HepG2 (cell line): ENCODE results near the gene MBD4. TPM values are rescaled to one million over a fixed set of nuclear protein-coding genes. Genes with fewer than 3 reads are reported as not detected.

Experiments
- ATAC-seq: fragments of 200-7000 bp; cut with Tn5 transposase; 3 replicates; pipeline ENCODE4 v1.9.1; 2020; ENCODE audit warnings: mild to moderate bottlenecking, moderate library complexity
- BruUV-seq: library from RNA; stranded (reverse); fragments of 400-500 nt; replicated peaks from 2 replicates; lab custom pipeline; 2021; lab: Mats Ljungman, UMichigan
- CTCF ChIA-PET: fragments of 300-600 bp; formaldehyde crosslinking; extraction: SDS; loops from one replicate; lab custom pipeline; 2021; ENCODE audit warnings: low total read pairs, inconsistent platforms, low intra/inter-chr PET ratio; lab: Yijun Ruan, JAX
- POLR2A ChIA-PET: fragments of 350-600 bp; sonication (Branson Sonifier 250); formaldehyde crosslinking; loops from one replicate; lab custom pipeline; 2020; ENCODE audit warnings: antibody characterized with exemption, inconsistent platforms; lab: Yijun Ruan, JAX
- DNase-seq: peaks from one replicate; pipeline ENCODE4 v3.0.0-alpha.2; 2015; ENCODE audit warnings: low spot score
- FAIRE-seq: peaks from 3 replicates; lab custom pipeline; 2011; peaks lifted over from hg19 to GRCh38; lab: Jason Lieb, UNC
- H2AFZ ChIP-seq: one replicate; pipeline ENCODE4 v1.6.1; 2011; ENCODE audit warnings: low read length, inconsistent platforms
- H3K27ac ChIP-seq: fragments of 300-600 bp; 3 replicates; pipeline ENCODE4 v1.8.0; 2011; ENCODE audit warnings: mixed run types, mild to moderate bottlenecking, mixed read lengths, low read length, inconsistent platforms; ENCODE audit not compliant: insufficient read depth; ENCODE audit errors: extremely low read length
- H3K27me3 ChIP-seq, 2 experiments: fragments of 200-600 bp in 1 of 2; 2 replicates in 1 of 2; 3 replicates in 1 of 2; pipeline versions ENCODE4 v1.6.0 to v1.8.0; 2011; ENCODE audit warnings: low read length in 2 of 2, mild to moderate bottlenecking in 2 of 2, moderate library complexity in 2 of 2, inconsistent platforms in 1 of 2; ENCODE audit not compliant: insufficient read depth in 2 of 2, control insufficient read depth in 1 of 2
- H3K36me3 ChIP-seq, 2 experiments: fragments of 200-600 bp in 1 of 2; replicated peaks in 1 of 2; 2 replicates in 1 of 2; 3 replicates in 1 of 2; pipeline versions ENCODE4 v1.5.1 to v1.8.0; 2011; ENCODE audit warnings: low read length in 2 of 2, inconsistent platforms in 1 of 2; ENCODE audit not compliant: insufficient read depth in 2 of 2, control insufficient read depth in 1 of 2
- H3K4me1 ChIP-seq: 2 replicates; pipeline ENCODE4 v1.5.1; 2012; ENCODE audit warnings: low read length, inconsistent platforms; ENCODE audit not compliant: insufficient read depth
- H3K4me2 ChIP-seq: 2 replicates; pipeline ENCODE4 v1.6.0; 2011; ENCODE audit warnings: low read depth, low read length, inconsistent platforms
- H3K4me3 ChIP-seq, 3 experiments: fragments of 200-600 bp in 1 of 3; sonication (generic), shearing (Covaris generic) in 1 of 3; replicated peaks in 1 of 3; 2 replicates each; pipeline ENCODE4 v1.5.1; 2011 to 2016; ENCODE audit warnings: low read length in 3 of 3, inconsistent platforms in 2 of 3, low read depth in 2 of 3, mild to moderate bottlenecking in 2 of 3, control low read depth in 1 of 3, mixed read lengths in 1 of 3; ENCODE audit not compliant: insufficient read depth in 1 of 3
- H3K79me2 ChIP-seq: one replicate; pipeline ENCODE4 v1.6.1; 2011; ENCODE audit warnings: low read length, inconsistent platforms; ENCODE audit not compliant: insufficient read depth
- H3K9ac ChIP-seq: 2 replicates; pipeline ENCODE4 v1.6.0; 2011; ENCODE audit warnings: mild to moderate bottlenecking, low read depth, low read length, inconsistent platforms; ENCODE audit not compliant: insufficient read depth
- H3K9me3 ChIP-seq: 2 replicates; pipeline ENCODE4 v1.5.1; 2012; ENCODE audit warnings: mild to moderate bottlenecking, low read length
- H4K20me1 ChIP-seq: 2 replicates; pipeline ENCODE4 v1.6.0; 2011; ENCODE audit warnings: inconsistent platforms, mild to moderate bottlenecking, low read length, moderate library complexity; ENCODE audit not compliant: insufficient read depth
- CBFB ChIP-seq: sonication (generic); formaldehyde crosslinking; IDR thresholded peaks from 2 replicates; pipeline ENCODE4 v1.4.0; 2020; ENCODE audit warnings: missing genetic modification reagents
- HOXD1 ChIP-seq: sonication (generic); formaldehyde crosslinking; IDR thresholded peaks from 2 replicates; pipeline ENCODE4 v1.5.0; 2020; ENCODE audit warnings: missing genetic modification reagents
- NFE2L1 ChIP-seq: sonication (generic); formaldehyde crosslinking; IDR thresholded peaks from 2 replicates; pipeline ENCODE4 v1.4.0; 2020; ENCODE audit warnings: missing genetic modification reagents, mild to moderate bottlenecking, borderline replicate concordance
- PRMT3 ChIP-seq: sonication (generic); formaldehyde crosslinking; IDR thresholded peaks from 2 replicates; pipeline ENCODE4 v1.8.1; 2022; ENCODE audit warnings: low read depth, mild to moderate bottlenecking, moderate library complexity, missing genetic modification reagents, borderline replicate concordance
- WGBS: methylation state at CpG from one replicate; pipeline ENCODE4 v1.1.6; 2017; ENCODE audit warnings: low lambda C conversion rate; 5-methylcytosine and 5-hydroxymethylcytosine counted together
- in situ Hi-C: cut with HindIII; loops from 2 replicates; pipeline ENCODE4 v1.10.0; 2017; ENCODE audit warnings: low pct_unique_long_range_greater_than_20kb; ENCODE audit not compliant: extremely low pct_ligation_motif_present
- intact Hi-C: fragments of 100-400 bp; cut with micrococcal nuclease; formaldehyde crosslinking; loops from one replicate; pipeline ENCODE4 v1.10.0; 2022; ENCODE audit not compliant: unreplicated experiment
- polyA plus RNA-seq, 8 experiments: library from polyadenylated mRNA; depleted of rRNA in 3 of 8; stranded (reverse) in 7 of 8; unstranded in 1 of 8; fragments of >200 nt; fragmentation: Illumina TruSeq in 4 of 8; extraction: Trizol in 4 of 8; gene quantifications; 2 replicates each; pipeline versions ENCODE4 v1.2.1 to v1.2.3, GENCODE V29; 2011 to 2016; ENCODE audit warnings: low read depth in 4 of 8, missing spikeins in 1 of 8, mixed read lengths in 1 of 8; ENCODE audit not compliant: insufficient read depth in 1 of 8
- total RNA-seq, 5 experiments: library from RNA; depleted of rRNA; stranded (reverse); fragments of >200 nt; fragmentation: Illumina TruSeq; extraction: Trizol; gene quantifications; 2 replicates each; pipeline ENCODE4 v1.2.3, GENCODE V29; 2016; ENCODE audit warnings: low read depth in 1 of 5
- TF ChIP-seq, protein P1 (sequence below): sonication (generic); formaldehyde crosslinking; IDR thresholded peaks from 2 replicates; pipeline ENCODE4 v1.4.0; 2020; ENCODE audit warnings: missing genetic modification reagents, borderline replicate concordance
- TF ChIP-seq, protein P2 (sequence below): sonication (generic); formaldehyde crosslinking; IDR thresholded peaks from 2 replicates; pipeline ENCODE4 v1.5.0; 2020; ENCODE audit warnings: missing genetic modification reagents

The MBD4 gene
- total and polyA plus RNA-seq, 2 of the 13 experiments (the other 11 are each of a cell fraction or from before 2014, with no cell fraction given) = 14.9 to 25.3 TPM

DNA sequence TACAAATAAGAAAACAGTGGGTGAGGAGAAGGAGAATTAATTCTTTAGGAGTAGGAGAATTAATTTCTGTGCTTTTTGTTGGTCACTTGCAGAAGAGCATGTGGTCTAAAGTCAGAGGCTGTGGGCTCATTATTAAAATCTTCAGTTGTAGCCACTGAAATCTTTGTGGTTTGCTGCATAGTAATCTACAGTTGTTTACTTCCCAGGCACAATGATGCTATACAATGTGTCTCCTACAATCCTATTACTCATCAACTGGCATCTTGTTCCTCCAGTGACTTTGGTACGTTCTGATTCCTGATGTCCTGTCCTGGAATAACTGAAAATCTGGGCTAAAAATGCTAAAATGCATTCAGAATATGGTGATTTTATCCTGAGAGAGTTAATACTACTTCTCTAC lies 21.3 kb upstream of the MBD4 start (continued):
- no peak for TF ChIP-seq CBFB (CRISPR knock-in tag)
- no peak for TF ChIP-seq NFE2L1 (CRISPR knock-in tag)
- TF ChIP-seq, protein P1, sequence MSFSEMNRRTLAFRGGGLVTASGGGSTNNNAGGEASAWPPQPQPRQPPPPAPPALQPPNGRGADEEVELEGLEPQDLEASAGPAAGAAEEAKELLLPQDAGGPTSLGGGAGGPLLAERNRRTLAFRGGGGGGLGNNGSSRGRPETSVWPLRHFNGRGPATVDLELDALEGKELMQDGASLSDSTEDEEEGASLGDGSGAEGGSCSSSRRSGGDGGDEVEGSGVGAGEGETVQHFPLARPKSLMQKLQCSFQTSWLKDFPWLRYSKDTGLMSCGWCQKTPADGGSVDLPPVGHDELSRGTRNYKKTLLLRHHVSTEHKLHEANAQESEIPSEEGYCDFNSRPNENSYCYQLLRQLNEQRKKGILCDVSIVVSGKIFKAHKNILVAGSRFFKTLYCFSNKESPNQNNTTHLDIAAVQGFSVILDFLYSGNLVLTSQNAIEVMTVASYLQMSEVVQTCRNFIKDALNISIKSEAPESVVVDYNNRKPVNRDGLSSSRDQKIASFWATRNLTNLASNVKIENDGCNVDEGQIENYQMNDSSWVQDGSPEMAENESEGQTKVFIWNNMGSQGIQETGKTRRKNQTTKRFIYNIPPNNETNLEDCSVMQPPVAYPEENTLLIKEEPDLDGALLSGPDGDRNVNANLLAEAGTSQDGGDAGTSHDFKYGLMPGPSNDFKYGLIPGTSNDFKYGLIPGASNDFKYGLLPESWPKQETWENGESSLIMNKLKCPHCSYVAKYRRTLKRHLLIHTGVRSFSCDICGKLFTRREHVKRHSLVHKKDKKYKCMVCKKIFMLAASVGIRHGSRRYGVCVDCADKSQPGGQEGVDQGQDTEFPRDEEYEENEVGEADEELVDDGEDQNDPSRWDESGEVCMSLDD (CRISPR knock-in tag) = no peak
- no peak for TF ChIP-seq HOXD1 (CRISPR knock-in tag)
- TF ChIP-seq, all 625 proteins: peak for 0

DNA sequence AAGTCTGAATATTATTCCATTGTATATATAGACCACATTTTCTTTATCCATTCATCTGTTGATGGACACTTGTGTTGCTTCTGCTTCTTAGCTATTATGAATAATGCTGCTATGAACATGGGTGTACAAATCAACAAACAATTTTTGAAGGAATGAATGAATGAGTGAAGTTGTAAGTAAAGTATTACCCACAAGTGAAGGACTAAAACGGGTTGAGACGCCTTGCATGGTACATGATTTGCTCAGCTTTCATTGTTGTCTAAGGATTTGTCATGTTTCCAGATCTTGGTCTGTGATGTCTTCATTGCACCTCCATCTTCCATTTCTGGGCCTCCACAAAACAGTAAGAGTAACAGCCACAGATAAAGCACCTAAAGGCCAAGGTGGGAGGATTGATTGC lies 20.8 kb upstream of the MBD4 start:
- in situ Hi-C loops (no loop called here), intact Hi-C loops (no loop called here)
- Histone ChIP-seq H3K9ac (no peak overlapping the region), H3K27ac (no peak overlapping the region), H4K20me1 (no peaks in the 10 kb centered on the region), H3K4me1 (peaks cover 20% of the 10 kb centered on the region), H3K9me3 (no peaks in the 10 kb centered on the region), H3K4me2 (no peak overlapping the region), H2AFZ (no peak overlapping the region), H3K36me3 (peaks cover 0 to 2% of the 10 kb centered on the region in 2 experiments; a peak in 1 of 5 replicates), H3K79me2 (no peaks in the 10 kb centered on the region), H3K27me3 (no peaks in the 10 kb centered on the region), H3K4me3 (no peak overlapping the region)
- FAIRE-seq = no peak
- DNase-seq = no peak
- 76% methylated on average over 2 of the region's 2 CpGs for WGBS
- POLR2A ChIA-PET = no interaction called here
- no peak for TF ChIP-seq PRMT3 (CRISPR knock-in tag)
- TF ChIP-seq, protein P2, sequence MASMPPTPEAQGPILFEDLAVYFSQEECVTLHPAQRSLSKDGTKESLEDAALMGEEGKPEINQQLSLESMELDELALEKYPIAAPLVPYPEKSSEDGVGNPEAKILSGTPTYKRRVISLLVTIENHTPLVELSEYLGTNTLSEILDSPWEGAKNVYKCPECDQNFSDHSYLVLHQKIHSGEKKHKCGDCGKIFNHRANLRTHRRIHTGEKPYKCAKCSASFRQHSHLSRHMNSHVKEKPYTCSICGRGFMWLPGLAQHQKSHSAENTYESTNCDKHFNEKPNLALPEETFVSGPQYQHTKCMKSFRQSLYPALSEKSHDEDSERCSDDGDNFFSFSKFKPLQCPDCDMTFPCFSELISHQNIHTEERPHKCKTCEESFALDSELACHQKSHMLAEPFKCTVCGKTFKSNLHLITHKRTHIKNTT (CRISPR knock-in tag) = no peak
- no TSS peak for BruUV-seq
- no peak for ATAC-seq
- CTCF ChIA-PET = no interaction called here
